DND-41 (cell line): ENCODE results near the gene ENPEP.

Experiments used
- ATAC-seq: fragments of 200-7000 bp; cut with Tn5 transposase; 3 replicates; pipeline ENCODE4 v1.9.1; 2021; ENCODE audit warnings: low read depth; ENCODE audit not compliant: insufficient read depth
- DNase-seq: peaks from one replicate; pipeline ENCODE4 v3.0.0-alpha.2; 2020
- H2AFZ ChIP-seq: 2 replicates; pipeline ENCODE4 v1.6.0; 2012; ENCODE audit warnings: low read depth, low read length
- H3K27ac ChIP-seq: 2 replicates; pipeline ENCODE4 v1.5.1; 2012; ENCODE audit warnings: low read length, inconsistent platforms
- H3K27me3 ChIP-seq: fragments of 200-600 bp; sonication (generic); 2 replicates; pipeline ENCODE4 v1.6.0; 2012; ENCODE audit warnings: low read length, mild to moderate bottlenecking, inconsistent platforms; ENCODE audit not compliant: insufficient read depth, poor library complexity
- H3K36me3 ChIP-seq: 2 replicates; pipeline ENCODE4 v1.5.1; 2012; ENCODE audit warnings: low read length, inconsistent platforms; ENCODE audit not compliant: insufficient read depth
- H3K4me1 ChIP-seq: 2 replicates; pipeline ENCODE4 v1.5.1; 2012; ENCODE audit warnings: mild to moderate bottlenecking, low read length; ENCODE audit not compliant: insufficient read depth
- H3K4me2 ChIP-seq: 2 replicates; pipeline ENCODE4 v1.6.0; 2012; ENCODE audit warnings: mild to moderate bottlenecking, moderate library complexity, low read length, inconsistent platforms; ENCODE audit not compliant: insufficient read depth
- H3K4me3 ChIP-seq, 2 experiments: fragments of 200-600 bp in 1 of 2; shearing (Covaris generic) in 1 of 2; 2 replicates each; pipeline ENCODE4 v1.5.1; 2012 to 2016; ENCODE audit warnings: inconsistent platforms in 2 of 2, low read length in 2 of 2, mild to moderate bottlenecking in 2 of 2, low read depth in 1 of 2, moderate library complexity in 1 of 2
- H3K79me2 ChIP-seq: 2 replicates; pipeline ENCODE4 v1.6.0; 2012; ENCODE audit warnings: low read length, inconsistent platforms; ENCODE audit not compliant: insufficient read depth
- H3K9ac ChIP-seq: 2 replicates; pipeline ENCODE4 v1.6.0; 2012; ENCODE audit warnings: low read depth, mild to moderate bottlenecking, inconsistent platforms, low read length, moderate library complexity
- H3K9me3 ChIP-seq: 2 replicates; pipeline ENCODE4 v1.5.1; 2012; ENCODE audit warnings: low read length, moderate library complexity, mild to moderate bottlenecking, inconsistent platforms; ENCODE audit not compliant: insufficient read depth, severe bottlenecking
- H4K20me1 ChIP-seq: 2 replicates; pipeline ENCODE4 v1.6.0; 2012; ENCODE audit warnings: low read length; ENCODE audit not compliant: insufficient read depth
- CTCF ChIP-seq: IDR thresholded peaks from 2 replicates; pipeline ENCODE4 v1.5.1; 2012; ENCODE audit warnings: borderline replicate concordance, low read length, moderate library complexity, mild to moderate bottlenecking; ENCODE audit not compliant: poor library complexity, severe bottlenecking; ENCODE audit errors: extremely low read depth
- EZH2 ChIP-seq: IDR thresholded peaks from 3 replicates; pipeline ENCODE4 v1.6.1; 2012; ENCODE audit warnings: borderline replicate concordance, low read depth, mild to moderate bottlenecking, moderate library complexity, low read length, inconsistent platforms; ENCODE audit not compliant: severe bottlenecking

Gene ENPEP

GRCh38 chr4:110520886-110521285 lies 44.9 kb downstream of the ENPEP start:
- Histone ChIP-seq H4K20me1 (no peaks in the 10 kb centered on the region), H3K27ac (no peak overlapping the region), H3K4me2 (no peak overlapping the region), H3K9me3 (no peaks in the 10 kb centered on the region), H3K4me3 (no peak overlapping the region), H3K4me1 (peaks cover 31% of the 10 kb centered on the region), H3K79me2 (no peaks in the 10 kb centered on the region), H3K27me3 (no peaks in the 10 kb centered on the region), H2AFZ (no peak overlapping the region), H3K36me3 (no peaks in the 10 kb centered on the region), H3K9ac (no peak overlapping the region)
- TF ChIP-seq EZH2 (no peak), CTCF (no peak)
- DNase-seq, result no peak
- no peak for ATAC-seq

- TF ChIP-seq CTCF (no peak), EZH2 (no peak)
- Histone ChIP-seq H3K27me3 (no peaks in the 10 kb centered on the region), H3K27ac (peak overlapping the region; percentile 95), H3K79me2 (peaks cover 44% of the 10 kb centered on the region), H3K9ac (peak overlapping the region; percentile 59), H4K20me1 (no peaks in the 10 kb centered on the region), H3K9me3 (no peaks in the 10 kb centered on the region), H3K4me1 (peaks cover 73% of the 10 kb centered on the region), H2AFZ (0 out of 2 replicates have a peak overlapping the region, but pooled peaks have one; percentile 6), H3K4me3 (peak overlapping the region in 1 of 2 experiments; percentile 62; a peak in 2 of 4 replicates), H3K36me3 (no peaks in the 10 kb centered on the region; the same call in 1 of the 2 replicates), H3K4me2 (peak overlapping the region; percentile 57)
- peak; percentile 64 for DNase-seq
- ATAC-seq, result peak; percentile 66
Measured at GRCh38 chr4:110526589-110526988, 50.6 kb downstream of the ENPEP start.

- Histone ChIP-seq H4K20me1 (no peaks in the 10 kb centered on the region), H3K36me3 (peaks cover 2% of the 10 kb centered on the region), H2AFZ (no peak overlapping the region), H3K4me2 (peak overlapping the region; percentile 57), H3K27ac (peak overlapping the region; percentile 95), H3K79me2 (peaks cover 49% of the 10 kb centered on the region), H3K9me3 (no peaks in the 10 kb centered on the region), H3K27me3 (no peaks in the 10 kb centered on the region), H3K9ac (peak overlapping the region; percentile 59), H3K4me3 (peak overlapping the region; percentile 42 to 62), H3K4me1 (peaks cover 76% of the 10 kb centered on the region)
- peak; percentile 90 for DNase-seq
- ATAC-seq, result peak; percentile 76
- no peak for TF ChIP-seq CTCF
- no peak for TF ChIP-seq EZH2
Measured at GRCh38 chr4:110527156-110527555, 51.2 kb downstream of the ENPEP start.
